HG03575 (cell line): Measurements from ENCODE around the gene PTGES.
"Not testable (repeated sequence)": the region's sequence is repeated elsewhere in the genome, so short reads cannot be mapped to it uniquely, and the experiment has no call there.

Source experiments
- ATAC-seq: cut with Tn5 transposase; IDR thresholded peaks from one replicate; pipeline ENCODE4 v1.9.1; 2021; ENCODE audit not compliant: unreplicated experiment, insufficient number of reproducible peaks, low FRiP score; ENCODE audit errors: extremely low read depth

PTGES gene

DNA sequence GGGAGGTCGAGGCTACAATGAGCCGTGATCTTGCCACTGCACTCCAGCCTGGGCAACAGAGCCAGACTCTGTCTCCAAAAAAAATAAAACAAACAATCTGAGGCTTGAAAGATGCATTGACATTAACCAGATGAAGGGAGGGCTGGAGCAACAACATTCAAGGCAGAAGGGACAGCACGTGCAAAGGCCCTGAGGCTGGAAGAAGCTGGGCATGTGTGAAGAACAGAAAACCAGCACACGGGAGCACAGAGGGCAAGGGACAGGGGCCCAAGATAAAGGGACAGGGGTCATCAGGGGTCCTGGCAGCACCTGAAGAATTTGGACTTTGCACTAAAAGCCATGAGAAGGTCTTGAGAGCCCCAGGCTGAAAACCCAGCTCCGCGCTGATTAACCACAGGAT is 3.3 kb downstream of the PTGES start:
- ATAC-seq, result no peak

DNA sequence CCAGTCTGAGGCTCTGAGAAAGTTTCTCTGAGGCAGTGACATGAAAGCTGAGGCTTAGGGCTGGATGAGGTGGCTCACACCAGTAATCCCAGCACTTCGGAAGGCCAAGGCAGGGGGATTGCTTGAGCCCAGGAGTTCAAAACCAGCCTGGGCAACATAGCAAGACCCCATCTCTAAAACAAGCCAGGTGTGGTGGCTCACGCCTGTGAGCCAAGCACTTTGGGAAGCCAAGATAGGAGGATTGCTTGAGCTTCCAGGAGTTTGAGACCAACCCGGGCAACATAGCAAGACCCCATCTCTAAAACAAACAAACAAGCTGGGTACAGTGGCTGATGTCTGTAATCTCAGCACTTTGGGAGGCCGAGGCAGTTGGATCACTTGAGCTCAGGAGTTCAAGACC is 3.8 kb downstream of the PTGES start:
- ATAC-seq, result not testable (repeated sequence)

DNA sequence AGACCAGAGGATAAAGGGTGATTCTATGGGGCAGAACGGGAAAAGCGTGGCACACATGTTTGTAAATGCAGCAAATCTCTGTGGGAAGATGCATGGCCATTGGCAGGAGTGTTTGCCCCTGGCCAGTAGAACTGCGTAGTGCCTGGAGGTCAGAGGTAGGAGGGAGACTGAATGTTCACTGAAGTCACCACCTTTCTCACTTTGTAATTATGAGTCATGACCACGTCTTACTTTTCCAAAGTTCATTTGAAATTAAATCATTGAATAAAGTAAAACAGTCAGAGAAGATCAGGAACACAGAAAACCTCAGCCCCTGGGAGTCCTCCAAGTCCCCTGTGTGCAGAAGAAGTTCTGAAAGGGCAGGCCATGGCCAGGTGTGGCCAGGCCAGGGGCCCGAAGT is 4.6 kb downstream of the PTGES start:
- no peak for ATAC-seq

DNA sequence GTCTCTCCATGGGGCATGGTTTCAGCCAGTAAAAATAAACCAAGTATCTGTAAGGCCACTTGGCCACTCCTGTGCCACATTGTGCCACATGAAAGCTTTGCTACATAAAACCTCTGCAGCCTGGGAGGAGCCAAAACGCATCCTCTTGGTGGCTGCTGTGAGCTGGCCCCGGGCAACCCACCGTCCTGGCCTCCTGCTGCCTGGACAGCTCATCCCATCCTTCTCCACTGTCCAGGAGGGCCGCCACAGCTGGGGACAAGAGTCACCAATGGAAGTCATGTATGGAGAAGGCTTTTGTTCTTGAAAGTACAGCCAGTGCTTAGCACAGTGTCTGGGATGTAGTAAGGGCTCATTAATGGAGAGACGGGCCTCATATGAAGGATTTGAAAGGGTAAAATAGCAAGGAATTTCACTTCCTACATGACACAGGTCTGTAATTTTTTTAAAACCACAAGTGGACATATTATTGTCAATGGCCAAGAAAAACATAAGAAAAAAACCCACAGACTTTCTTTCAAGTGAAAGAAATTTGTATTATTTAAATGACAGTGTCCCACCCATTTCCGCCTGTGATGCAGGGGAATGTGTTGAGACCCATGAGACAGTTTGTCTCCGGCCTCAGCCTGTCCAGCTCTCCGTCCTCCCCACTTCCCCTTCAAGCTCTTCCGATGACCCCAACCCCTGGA is 6.6 kb downstream of the PTGES start:
- ATAC-seq, result no peak

DNA sequence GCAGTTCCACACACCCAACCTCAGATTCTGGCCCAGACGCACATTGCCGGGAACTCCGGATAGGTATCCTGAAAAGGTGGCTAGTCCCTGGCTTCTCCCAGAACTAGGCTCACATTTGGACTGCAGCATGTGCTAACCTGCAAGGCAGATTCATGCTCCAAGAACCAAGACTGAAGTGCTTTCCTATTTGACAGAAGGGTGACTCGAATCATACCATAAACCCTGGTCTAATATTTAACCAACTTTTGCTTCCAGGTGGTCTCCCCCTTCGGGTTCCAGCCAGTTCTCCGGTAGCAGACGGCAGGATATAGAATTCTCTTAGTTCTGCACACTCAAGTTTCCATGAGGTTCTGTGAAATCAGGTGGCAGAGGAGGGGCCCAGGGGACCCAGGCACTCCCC is 7.6 kb downstream of the PTGES start:
- no peak for ATAC-seq

DNA sequence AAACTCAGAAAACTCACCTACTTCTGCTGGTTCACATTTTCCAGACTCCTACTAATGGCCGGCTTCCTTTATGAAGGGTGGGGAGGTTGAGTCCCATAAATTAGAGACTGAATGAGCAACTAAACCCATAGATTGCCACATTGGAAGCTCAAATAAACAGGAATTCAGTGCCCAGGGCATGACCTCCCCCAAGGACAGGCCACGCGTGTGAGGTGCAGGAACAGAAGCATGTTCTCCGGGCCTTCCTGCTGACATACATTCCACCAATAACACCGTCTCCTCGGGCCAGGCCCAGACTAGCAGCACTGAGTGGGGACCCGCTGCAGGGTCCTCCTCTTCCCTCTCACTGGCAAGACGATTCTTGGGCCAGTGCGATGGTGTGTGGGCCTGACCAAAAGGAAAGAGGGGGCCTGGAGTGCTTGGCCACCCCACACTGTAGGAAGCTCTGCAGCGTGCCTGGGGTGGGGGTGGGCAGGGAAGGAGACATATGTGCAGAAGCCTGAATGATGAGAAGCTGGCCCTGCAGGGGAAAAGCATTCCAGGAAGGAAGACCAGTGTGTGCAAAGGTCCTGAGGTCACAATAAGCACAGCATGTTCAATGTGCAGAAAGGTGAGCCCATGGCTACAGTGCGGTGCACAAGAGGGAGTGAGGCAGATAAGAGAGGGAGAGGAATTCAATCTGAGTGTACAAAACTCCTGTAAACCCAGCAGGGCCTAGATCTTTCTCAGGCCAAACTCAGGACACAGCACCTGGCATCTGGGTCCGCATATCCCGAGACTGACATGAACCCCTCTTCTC is 12.0 kb downstream of the PTGES start:
- no peak for ATAC-seq

DNA sequence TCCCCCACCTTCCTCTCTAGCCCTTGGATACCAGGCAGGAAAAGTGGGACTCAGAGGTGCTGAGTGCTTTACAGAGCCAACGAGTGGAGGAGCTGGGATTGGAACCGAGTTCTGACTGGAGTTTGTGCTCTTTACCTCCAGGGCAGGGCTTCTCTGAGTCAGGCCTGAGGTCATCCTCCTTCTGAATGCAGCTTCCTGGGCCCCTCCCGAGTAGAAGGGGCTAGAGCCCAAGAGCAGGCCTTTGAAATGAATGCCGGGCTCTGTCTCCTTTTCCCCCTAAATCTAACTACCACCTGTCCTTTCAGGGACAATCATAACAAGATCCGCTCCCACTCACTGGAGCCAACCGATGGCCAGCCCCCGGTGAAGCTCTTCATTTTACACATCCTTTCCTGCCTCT is 12.7 kb downstream of the PTGES start:
- no peak for ATAC-seq

DNA sequence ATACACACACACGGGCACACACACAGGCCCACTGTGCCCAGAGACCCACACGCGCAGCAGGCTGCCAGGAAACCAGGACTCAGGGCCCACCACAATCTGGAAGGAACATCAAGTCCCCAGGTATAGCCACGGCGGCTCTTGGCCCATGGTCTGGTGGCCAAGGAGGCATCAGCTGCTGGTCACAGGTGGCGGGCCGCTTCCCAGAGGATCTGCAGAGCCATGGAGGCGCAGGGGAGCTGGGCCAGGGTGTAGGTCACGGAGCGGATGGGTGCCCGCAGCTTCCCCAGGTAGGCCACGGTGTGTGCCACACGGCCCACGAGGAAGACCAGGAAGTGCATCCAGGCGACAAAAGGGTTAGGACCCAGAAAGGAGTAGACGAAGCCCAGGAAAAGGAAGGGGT is 13.4 kb downstream of the PTGES start:
- no peak for ATAC-seq

DNA sequence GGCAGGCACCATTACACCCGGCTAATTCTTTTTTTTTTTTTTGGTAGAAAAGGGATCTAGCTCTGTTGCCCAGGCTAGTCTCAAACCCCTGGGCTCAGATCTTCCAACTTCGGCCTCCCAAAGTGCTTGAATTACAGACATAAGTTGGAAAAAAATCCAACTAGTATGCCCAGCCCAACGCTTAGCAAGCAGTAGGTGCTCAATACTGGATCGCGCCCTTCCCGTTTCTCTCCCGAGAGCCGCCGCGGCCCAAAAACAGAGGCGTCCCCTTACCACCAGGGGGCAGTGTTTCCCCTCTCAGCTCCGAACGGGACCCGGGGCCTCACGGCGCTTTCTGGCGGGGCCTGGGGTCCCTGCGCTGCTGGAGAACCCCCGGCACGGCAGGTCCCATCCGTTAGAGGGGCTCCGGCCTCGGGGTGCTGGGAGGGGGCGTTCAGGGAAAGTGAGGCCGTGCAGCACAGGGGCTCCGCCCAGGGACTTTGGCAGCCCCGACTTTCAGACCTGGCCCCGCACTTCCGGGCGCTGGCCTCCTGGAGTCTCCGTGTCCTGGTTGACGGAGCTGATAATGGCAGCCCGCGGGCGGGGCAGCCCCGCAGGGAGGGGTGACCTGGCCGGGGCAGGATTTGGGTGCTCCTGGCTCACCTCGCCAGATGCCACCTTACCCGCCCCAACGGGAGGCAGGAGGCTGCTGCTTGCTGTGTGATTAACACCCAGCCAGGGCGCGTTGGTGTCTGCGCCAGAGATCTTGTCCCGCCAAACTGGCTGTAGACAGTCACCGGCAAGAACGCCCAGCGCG is 15.2 kb downstream of the PTGES start:
- no peak for ATAC-seq

DNA sequence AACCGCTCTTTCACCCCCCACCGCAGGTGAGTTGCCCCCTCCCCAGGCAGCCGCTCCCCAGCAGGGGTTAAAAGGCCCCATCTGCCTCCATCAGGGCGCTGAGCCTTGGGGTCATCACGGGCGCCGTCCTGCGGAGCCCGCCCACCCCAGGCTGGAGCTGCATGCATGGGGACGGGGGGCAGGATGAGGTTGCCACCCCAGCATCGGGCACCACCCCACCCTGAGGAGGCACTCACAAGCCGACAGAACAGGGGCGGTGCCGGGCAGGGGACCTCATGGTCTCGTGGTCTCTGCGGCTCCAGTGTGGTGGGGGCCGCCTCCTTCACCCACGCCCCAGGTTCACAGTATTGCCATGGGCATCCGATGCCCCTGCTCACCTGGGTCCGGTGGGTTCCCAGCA is 16.5 kb downstream of the PTGES start:
- no peak for ATAC-seq

DNA sequence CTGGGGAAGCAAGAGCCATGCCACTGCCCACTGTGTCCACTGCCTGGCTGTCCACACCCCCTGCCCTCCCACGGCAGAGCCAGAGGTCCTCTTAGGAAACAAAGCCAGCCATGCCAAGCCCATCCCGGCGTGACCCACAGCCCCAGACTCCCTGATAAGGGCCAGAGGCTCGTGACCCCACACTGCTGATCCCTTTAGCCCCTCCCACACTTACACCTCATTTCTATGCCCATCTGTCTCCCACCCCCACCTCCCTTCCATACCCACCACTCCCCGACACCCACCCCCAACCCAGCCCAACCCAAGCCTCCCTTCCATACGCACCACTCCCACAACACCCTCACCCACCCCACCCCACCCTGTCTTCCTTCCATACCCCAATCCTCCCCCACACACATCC is 17.3 kb downstream of the PTGES start:
- no peak for ATAC-seq

DNA sequence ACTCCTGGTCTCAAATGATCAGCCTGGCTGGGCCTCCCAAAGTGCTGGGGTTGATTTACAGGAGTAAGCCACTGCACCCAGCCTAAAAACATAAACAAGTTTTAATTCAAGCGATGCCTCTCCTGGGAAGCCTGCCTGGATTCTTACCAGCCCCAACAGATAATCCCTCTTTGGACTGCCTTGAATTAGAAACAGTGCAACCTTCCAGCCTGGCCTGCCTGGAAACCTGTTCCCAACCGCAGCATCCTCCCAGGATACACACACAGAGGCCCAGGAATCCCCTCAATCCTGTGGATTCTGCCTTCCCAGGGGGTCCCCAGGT is 19.2 kb downstream of the PTGES start:
- no peak for ATAC-seq

DNA sequence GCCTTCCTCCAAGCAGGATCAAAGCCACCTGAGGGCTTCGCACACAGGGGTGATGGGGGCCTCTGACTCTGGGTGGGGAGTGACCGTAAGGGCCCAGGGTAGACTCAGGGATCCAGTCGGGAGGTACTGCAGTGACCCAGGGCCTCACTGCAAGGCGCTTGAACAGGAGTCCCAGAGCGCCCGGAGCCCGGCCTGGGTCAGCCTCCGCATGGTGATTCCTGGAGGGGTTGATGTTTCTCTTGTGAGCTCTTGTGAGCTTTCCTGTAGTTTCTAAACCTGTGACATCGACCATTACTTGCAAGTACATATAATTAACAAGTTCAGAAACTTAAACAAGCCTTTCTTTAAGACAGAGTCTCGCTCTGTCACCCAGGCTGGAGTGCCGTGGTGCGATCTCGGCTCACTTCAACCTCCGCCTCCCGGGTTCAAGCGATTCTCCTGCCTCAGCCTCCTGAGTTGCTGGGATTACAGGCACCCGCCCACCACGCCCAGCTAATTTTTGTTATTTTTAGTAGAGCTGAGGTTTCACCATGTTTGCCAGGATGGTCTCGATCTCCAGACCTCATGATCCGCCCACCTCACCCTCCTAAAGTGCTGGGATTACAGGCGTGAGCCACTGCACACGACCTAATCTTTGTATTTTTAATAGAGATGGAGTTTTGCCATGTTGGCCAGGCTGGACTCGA is 19.8 kb downstream of the PTGES start:
- no peak for ATAC-seq

DNA sequence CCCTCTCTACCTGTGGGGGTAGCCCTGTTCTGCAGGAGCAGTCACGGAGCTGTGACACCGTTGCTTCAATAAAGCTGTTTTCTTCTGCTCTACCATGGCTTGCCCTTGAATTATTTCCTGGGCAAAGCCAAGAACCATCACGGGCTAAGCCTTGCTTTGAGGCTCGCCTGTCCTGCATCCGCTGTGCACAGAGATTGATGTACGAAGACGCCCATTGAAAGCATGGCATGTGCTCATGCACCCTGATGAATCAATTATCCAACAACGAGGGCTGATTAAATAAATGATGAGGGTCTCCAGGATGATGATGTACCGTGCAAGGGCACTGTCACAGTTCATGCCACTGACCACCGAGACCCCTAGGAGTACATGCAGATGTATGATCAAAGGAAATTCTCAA is 20.7 kb downstream of the PTGES start:
- no peak for ATAC-seq

DNA sequence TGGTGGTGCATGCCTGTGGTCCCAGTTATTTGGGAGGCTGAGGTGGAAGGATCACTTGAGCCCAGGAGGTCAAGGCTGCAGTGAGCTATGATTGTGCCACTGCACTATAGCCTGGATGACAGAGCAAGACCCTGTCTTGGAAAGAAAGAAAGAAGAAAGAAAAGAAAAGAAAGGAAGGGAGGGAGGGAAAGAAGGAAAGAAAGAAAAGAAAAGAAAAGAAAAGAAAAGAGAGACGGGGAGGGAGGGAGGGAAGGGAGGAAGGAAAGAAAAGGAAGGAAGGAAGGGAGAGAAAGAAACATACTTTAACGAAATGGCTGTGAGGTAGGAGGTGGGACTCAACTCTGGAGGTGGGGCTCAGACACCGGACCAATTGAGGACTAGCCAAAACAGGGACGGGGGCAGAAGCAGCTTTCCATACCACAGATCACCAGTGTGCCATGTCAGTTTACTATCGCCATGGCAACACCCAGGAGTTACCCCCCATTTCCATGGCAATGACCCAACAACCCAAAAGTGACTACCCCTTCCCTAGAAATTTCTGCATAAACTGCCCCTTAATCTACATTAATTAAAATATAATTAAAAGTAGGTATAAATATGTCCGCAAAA is 21.3 kb downstream of the PTGES start:
- ATAC-seq, result no peak

DNA sequence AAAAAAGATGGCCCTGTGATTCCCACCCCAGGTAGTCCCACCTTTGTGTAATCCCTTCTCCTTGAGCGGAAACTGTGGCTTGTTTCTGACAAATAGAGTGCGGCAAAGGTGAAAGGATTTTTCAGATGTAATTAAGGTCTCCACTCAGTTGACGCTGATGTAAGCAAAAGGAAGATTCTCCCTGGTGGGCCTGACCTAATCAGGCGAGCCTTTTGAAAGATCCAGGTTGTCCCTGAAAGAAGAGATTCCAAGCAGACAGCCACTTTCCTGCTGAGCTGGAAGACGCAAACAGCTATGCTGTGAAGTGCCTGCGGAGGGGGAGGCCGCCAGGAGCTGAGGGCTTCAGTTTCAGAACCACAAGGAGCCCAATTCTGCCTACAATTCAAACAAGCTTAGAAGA is 24.1 kb downstream of the PTGES start:
- ATAC-seq, result no peak

DNA sequence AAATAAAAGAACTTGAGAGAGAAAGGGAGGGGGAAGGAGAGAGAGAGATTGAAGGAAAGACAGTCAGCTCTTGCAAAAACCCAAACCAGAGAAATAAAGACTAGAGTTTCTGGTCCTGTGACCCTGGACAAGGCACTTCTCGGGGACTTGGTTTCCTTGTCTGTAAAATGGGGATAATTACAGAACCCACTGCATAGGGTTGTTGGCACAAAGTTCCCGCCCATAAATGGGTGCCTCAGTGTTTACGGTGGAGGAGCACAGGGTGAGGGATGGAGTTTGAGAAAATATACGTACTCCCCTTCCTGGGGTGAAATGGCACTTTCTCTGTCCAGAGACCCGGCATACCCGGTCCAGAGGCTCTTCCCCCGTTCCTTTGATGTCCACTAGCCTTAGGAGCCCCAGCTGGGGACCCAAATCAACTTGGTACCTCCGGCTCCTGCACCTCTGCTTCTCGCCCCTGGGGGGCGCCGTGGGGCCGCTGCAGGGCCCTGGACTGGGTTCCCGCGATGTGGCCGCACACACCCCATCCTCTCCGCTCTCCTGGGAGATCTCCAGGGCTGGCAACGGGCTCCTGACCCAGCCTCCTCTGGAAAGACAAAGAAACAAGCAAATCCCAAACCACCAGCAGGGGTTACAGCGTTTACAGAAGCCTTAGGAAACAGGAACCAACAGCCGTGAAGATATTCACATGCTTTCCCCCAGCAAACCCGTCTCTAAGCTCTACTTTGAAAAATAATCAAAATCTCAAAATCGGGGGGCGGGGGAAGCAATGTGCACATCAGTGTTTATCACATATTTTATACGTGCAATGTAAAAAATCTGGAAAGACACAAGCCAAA is 26.3 kb downstream of the PTGES start:
- no peak for ATAC-seq

DNA sequence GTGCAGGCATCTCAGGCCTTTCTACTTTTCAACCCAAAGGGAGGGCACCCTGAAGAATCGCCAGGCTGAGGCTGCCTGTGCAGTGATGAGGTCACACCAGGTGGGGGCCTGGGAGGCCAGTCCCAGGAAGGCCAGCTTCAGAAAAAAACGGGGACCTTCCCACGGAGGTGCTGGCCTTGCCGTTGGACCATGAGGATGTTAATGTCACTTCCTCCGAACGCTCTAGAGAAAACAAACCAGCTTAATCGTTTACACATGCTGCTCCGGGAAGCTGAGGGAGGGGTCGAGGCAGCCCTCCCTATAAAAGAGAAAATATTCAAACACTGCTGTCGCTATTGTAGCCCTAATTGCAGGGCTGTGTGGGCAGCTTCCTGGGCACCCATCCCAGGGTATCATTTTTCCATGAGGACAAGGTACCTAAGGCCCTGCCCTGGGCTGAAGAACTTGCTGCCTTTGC is 27.0 kb downstream of the PTGES start:
- no peak for ATAC-seq
